Tibial nerve (tissue), 4 donors: ENCODE results near the gene RNF13. TPM values are rescaled to one million over a fixed set of nuclear protein-coding genes. Genes with fewer than 3 reads are reported as not detected.
A peak's percentile ranks its signal among the peaks of the same experiment; 100 is the strongest.

ENCODE experiments used
- DNase-seq, 2 donors: peaks; one replicate each; pipeline ENCODE4 v3.0.0-alpha.2; 2019; ENCODE audit warnings: low spot score in 2 of 2
- H3K27ac ChIP-seq, 4 donors: fragments of 200-600 bp; sonication (generic) in 3 of 4; one replicate each; pipeline ENCODE4 v1.5.1; 2017 to 2019; ENCODE audit warnings: mild to moderate bottlenecking in 1 of 4
- H3K27me3 ChIP-seq, 2 donors: fragments of 200-600 bp; sonication (generic) in 1 of 2; one replicate each; pipeline versions ENCODE4 v1.5.1 to v1.6.0; 2017 to 2019
- H3K36me3 ChIP-seq, 3 donors: fragments of 200-600 bp; sonication (generic); one replicate each; pipeline ENCODE4 v1.5.1; 2018 to 2019
- H3K4me1 ChIP-seq, 4 donors: fragments of 200-600 bp; sonication (generic) in 3 of 4; one replicate each; pipeline ENCODE4 v1.5.1; 2017 to 2019
- H3K4me3 ChIP-seq, 4 donors: fragments of 200-600 bp; sonication (generic) in 3 of 4; one replicate each; pipeline ENCODE4 v1.5.1; 2017 to 2019; ENCODE audit warnings: mild to moderate bottlenecking in 1 of 4, moderate library complexity in 1 of 4
- H3K9me3 ChIP-seq, 4 donors: fragments of 200-600 bp; sonication (generic) in 3 of 4; one replicate each; pipeline ENCODE4 v1.5.1; 2017 to 2019
- CTCF ChIP-seq, 5 experiments: fragments of 200-600 bp in 3 of 5; fragments of 450-650 bp in 2 of 5; sonication (generic) in 3 of 5; IDR thresholded peaks; one replicate each; pipeline ENCODE4 v1.5.1; 2016 to 2019; ENCODE audit warnings: antibody characterized with exemption in 5 of 5, mild to moderate bottlenecking in 3 of 5, moderate library complexity in 2 of 5
- EP300 ChIP-seq, 2 donors: sonication (generic); formaldehyde crosslinking; IDR thresholded peaks; one replicate each; pipeline ENCODE4 v1.6.1; 2017; ENCODE audit warnings: antibody characterized with exemption in 2 of 2, mild to moderate bottlenecking in 1 of 2
- POLR2A ChIP-seq, 2 donors: fragments of 450-650 bp; IDR thresholded peaks; one replicate each; pipeline ENCODE4 v1.6.1; 2017; ENCODE audit warnings: antibody characterized with exemption in 2 of 2, mild to moderate bottlenecking in 2 of 2, moderate library complexity in 2 of 2
- WGBS, 2 donors: methylation state at CpG; one replicate each; pipeline ENCODE4 v1.1.5; 2018; 5-methylcytosine and 5-hydroxymethylcytosine counted together
- total RNA-seq, 4 donors: library from RNA; depleted of rRNA; stranded (reverse); fragments of >200 nt; gene quantifications; one replicate each; pipeline ENCODE4 v1.1.0, GENCODE V29; 2016

Gene RNF13
- total RNA-seq, 4 donors from 2014 or later, result 107 to 142 (median 128) TPM

GRCh38 chr3:149801195-149801594 lies 11.8 kb upstream of the RNF13 start:
- Histone ChIP-seq H3K36me3 (no peaks in the 10 kb centered on the region), H3K4me3 (no peak overlapping the region), H3K27ac (no peak overlapping the region), H3K9me3 (peaks cover 0 to 4% (median 0%) of the 10 kb centered on the region in 4 donors), H3K27me3 (no peaks in the 10 kb centered on the region), H3K4me1 (no peaks in the 10 kb centered on the region)
- TF ChIP-seq CTCF (IDR thresholded peaks at IDR 0.05) (no peak), EP300 (IDR thresholded peaks at IDR 0.05) (no peak), POLR2A (IDR thresholded peaks at IDR 0.05) (no peak)
- DNase-seq, result no peak
- WGBS, 2 donors, result 60 to 68% methylated on average over 1 of the region's 1 CpG

GRCh38 chr3:149801639-149802038 lies 11.4 kb upstream of the RNF13 start:
- Histone ChIP-seq H3K27me3 (no peaks in the 10 kb centered on the region), H3K4me1 (no peaks in the 10 kb centered on the region), H3K4me3 (no peak overlapping the region), H3K27ac (no peak overlapping the region), H3K9me3 (peaks cover 0 to 4% (median 0%) of the 10 kb centered on the region in 4 donors), H3K36me3 (no peaks in the 10 kb centered on the region)
- DNase-seq, result no peak
- WGBS, 2 donors, result 61 to 64% methylated on average over 5 of the region's 5 CpGs
- TF ChIP-seq EP300 (IDR thresholded peaks at IDR 0.05) (no peak), POLR2A (IDR thresholded peaks at IDR 0.05) (no peak), CTCF (IDR thresholded peaks at IDR 0.05) (no peak)

GRCh38 chr3:149806171-149806778 lies 6.7 kb upstream of the RNF13 start:
- no peak overlapping the region for H3K4me3 ChIP-seq
- no peaks in the 10 kb centered on the region for H3K9me3 ChIP-seq
- peaks cover 0 to 18% (median 2%) of the 10 kb centered on the region in 4 donors for H3K4me1 ChIP-seq
- 69 to 70% methylated on average over 2 of the region's 2 CpGs for WGBS, 2 donors
- H3K27ac ChIP-seq, result no peak overlapping the region
- H3K27me3 ChIP-seq, result no peaks in the 10 kb centered on the region
- TF ChIP-seq POLR2A (IDR thresholded peaks at IDR 0.05) (no peak), EP300 (IDR thresholded peaks at IDR 0.05) (no peak), CTCF (IDR thresholded peaks at IDR 0.05) (no peak)
- H3K36me3 ChIP-seq, result no peaks in the 10 kb centered on the region
- DNase-seq, result no peak

- Histone ChIP-seq H3K27me3 (no peaks in the 10 kb centered on the region), H3K9me3 (no peaks in the 10 kb centered on the region), H3K4me1 (peaks cover 0 to 28% (median 2%) of the 10 kb centered on the region in 4 donors), H3K27ac (peak overlapping the region in 2 of 4 donors; percentile 7 to 9), H3K4me3 (no peak overlapping the region), H3K36me3 (no peaks in the 10 kb centered on the region)
- 28 to 31% methylated on average over 4 of the region's 4 CpGs for WGBS, 2 donors
- TF ChIP-seq EP300 (IDR thresholded peaks at IDR 0.05) (no peak), POLR2A (IDR thresholded peaks at IDR 0.05) (no peak), CTCF (IDR thresholded peaks at IDR 0.05) (peak; percentile 74 to 88 (median 81))
- peak; percentile 44 to 81 for DNase-seq
Measured at GRCh38 chr3:149808209-149808829, 4.7 kb upstream of the RNF13 start.

GRCh38 chr3:149809699-149810098 lies 3.3 kb upstream of the RNF13 start:
- H3K9me3 ChIP-seq, result no peaks in the 10 kb centered on the region
- no peak overlapping the region for H3K4me3 ChIP-seq
- no peak for DNase-seq
- no peaks in the 10 kb centered on the region for H3K36me3 ChIP-seq
- no peak overlapping the region for H3K27ac ChIP-seq
- H3K4me1 ChIP-seq, result peaks cover 0 to 36% (median 8%) of the 10 kb centered on the region in 4 donors
- TF ChIP-seq EP300 (IDR thresholded peaks at IDR 0.05) (peak in 1 of 2 donors; percentile 18), CTCF (IDR thresholded peaks at IDR 0.05) (no peak), POLR2A (IDR thresholded peaks at IDR 0.05) (no peak)
- H3K27me3 ChIP-seq, result no peaks in the 10 kb centered on the region
